ENCODE data around the gene LUC7L3. TPM values are rescaled to one million over a fixed set of nuclear protein-coding genes. Genes with fewer than 3 reads are reported as not detected.

The LUC7L3 gene
- total RNA-seq, 1 experiment from 2014 or later: 136 TPM

DNA sequence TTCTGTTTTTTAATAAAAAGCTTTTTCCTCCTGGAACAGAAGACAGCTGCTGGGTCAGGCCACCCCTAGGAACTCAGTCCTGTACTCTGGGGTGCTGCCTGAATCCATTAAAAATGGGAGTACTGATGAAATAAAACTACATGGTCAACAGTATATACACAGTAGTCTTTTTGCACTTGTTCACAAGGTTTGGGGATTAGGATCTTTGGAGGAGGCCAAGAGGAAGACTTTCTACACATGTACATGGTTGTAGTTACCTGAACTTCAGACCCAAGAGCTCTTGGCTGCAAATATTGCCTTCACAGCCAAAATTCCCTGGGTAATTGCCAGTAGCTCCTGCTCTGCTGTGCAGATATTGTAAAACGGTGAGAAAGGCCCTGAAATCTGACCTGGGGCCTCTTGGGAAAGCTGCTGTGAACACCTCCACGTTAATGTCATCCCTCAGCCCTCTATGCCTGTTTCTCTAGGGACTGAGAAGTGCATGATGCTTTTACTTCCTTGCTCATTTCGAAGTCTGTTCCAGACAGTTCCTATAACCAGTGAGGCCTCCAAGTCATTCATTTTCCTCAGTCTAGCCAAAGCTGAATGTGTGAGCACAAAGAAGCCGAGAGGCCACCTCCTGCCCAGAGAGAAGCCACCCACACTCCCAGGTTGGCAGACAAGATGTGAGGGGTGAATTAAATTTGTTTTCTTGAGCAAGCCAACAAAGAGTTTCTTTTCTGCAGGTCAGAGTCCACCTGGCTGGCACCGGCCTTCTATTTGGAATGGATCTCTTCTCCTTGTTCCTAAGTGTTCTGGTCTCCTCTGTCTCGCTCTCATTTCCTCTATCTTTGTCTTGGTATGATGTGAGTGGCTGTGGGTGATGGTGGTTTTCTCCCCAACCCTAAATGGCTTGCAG is 27.6 kb upstream of the LUC7L3 start:
- no peaks in the 10 kb centered on the region for H3K27me3 ChIP-seq (ENCODE audit: control insufficient read depth, insufficient read depth, low read length)
- H3K9me3 ChIP-seq (ENCODE audit: control insufficient read depth, insufficient read depth, low read depth, low read length): no peaks in the 10 kb centered on the region
- DNase-seq (ENCODE audit: low read depth, low spot score) (no peak), ATAC-seq (0 out of 2 replicates have a peak, but pooled peaks have one; percentile 1)
- no peak overlapping the region for H3K4me3 ChIP-seq (ENCODE audit: low read depth in 2 of 2, low read length in 2 of 2)
- ChIA-PET CTCF (interaction anchor here (0.5 to 1.5 kb wide), 5 partner anchors 13 to 141 kb away, joined by 3 to 13 read pairs (median 3); no protein-coding TSS in a partner anchor), POLR2A (interaction anchor here (0.6 kb wide), 3 partner anchors 61 to 1945 kb away, joined by 3 to 6 read pairs (median 4); no protein-coding TSS in a partner anchor)
- H3K27ac ChIP-seq (ENCODE audit: low read length): peak overlapping the region; percentile 29
- intact Hi-C loops (cut with micrococcal nuclease; ENCODE audit: unreplicated experiment): loop anchor here (5.0 kb wide), 1 partner anchor 209 kb away; no protein-coding TSS in a partner anchor
- peaks cover 72% of the 10 kb centered on the region for H3K4me1 ChIP-seq (ENCODE audit: control insufficient read depth, insufficient read depth, low read length)
- peaks cover 15% of the 10 kb centered on the region for H3K36me3 ChIP-seq (ENCODE audit: control insufficient read depth, insufficient read depth, low read length)
- no TSS peak for BruUV-seq (replicated peaks)
- TF ChIP-seq SIN3A (IDR thresholded peaks at IDR 0.05; ENCODE audit: borderline replicate concordance, insufficient read depth, low read depth, low read length) (no peak), TCF7L2 (IDR thresholded peaks at IDR 0.05; ENCODE audit: low read depth, low read length) (no peak), POLR2AphosphoS5 (IDR thresholded peaks at IDR 0.05; ENCODE audit: low read depth, low read length) (no peak)
- TF ChIP-seq, protein P1, sequence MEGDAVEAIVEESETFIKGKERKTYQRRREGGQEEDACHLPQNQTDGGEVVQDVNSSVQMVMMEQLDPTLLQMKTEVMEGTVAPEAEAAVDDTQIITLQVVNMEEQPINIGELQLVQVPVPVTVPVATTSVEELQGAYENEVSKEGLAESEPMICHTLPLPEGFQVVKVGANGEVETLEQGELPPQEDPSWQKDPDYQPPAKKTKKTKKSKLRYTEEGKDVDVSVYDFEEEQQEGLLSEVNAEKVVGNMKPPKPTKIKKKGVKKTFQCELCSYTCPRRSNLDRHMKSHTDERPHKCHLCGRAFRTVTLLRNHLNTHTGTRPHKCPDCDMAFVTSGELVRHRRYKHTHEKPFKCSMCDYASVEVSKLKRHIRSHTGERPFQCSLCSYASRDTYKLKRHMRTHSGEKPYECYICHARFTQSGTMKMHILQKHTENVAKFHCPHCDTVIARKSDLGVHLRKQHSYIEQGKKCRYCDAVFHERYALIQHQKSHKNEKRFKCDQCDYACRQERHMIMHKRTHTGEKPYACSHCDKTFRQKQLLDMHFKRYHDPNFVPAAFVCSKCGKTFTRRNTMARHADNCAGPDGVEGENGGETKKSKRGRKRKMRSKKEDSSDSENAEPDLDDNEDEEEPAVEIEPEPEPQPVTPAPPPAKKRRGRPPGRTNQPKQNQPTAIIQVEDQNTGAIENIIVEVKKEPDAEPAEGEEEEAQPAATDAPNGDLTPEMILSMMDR (IDR thresholded peaks at IDR 0.05): no peak
- TF ChIP-seq, protein P2, sequence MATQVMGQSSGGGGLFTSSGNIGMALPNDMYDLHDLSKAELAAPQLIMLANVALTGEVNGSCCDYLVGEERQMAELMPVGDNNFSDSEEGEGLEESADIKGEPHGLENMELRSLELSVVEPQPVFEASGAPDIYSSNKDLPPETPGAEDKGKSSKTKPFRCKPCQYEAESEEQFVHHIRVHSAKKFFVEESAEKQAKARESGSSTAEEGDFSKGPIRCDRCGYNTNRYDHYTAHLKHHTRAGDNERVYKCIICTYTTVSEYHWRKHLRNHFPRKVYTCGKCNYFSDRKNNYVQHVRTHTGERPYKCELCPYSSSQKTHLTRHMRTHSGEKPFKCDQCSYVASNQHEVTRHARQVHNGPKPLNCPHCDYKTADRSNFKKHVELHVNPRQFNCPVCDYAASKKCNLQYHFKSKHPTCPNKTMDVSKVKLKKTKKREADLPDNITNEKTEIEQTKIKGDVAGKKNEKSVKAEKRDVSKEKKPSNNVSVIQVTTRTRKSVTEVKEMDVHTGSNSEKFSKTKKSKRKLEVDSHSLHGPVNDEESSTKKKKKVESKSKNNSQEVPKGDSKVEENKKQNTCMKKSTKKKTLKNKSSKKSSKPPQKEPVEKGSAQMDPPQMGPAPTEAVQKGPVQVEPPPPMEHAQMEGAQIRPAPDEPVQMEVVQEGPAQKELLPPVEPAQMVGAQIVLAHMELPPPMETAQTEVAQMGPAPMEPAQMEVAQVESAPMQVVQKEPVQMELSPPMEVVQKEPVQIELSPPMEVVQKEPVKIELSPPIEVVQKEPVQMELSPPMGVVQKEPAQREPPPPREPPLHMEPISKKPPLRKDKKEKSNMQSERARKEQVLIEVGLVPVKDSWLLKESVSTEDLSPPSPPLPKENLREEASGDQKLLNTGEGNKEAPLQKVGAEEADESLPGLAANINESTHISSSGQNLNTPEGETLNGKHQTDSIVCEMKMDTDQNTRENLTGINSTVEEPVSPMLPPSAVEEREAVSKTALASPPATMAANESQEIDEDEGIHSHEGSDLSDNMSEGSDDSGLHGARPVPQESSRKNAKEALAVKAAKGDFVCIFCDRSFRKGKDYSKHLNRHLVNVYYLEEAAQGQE (IDR thresholded peaks at IDR 0.05; ENCODE audit: insufficient read depth in 1 of 2, low read depth in 2 of 2, low read length in 1 of 2): no peak
- in situ Hi-C loops (cut with HindIII; ENCODE audit: low pct_unique_long_range_greater_than_20kb, low sequenced_read_pairs): no loop called here

DNA sequence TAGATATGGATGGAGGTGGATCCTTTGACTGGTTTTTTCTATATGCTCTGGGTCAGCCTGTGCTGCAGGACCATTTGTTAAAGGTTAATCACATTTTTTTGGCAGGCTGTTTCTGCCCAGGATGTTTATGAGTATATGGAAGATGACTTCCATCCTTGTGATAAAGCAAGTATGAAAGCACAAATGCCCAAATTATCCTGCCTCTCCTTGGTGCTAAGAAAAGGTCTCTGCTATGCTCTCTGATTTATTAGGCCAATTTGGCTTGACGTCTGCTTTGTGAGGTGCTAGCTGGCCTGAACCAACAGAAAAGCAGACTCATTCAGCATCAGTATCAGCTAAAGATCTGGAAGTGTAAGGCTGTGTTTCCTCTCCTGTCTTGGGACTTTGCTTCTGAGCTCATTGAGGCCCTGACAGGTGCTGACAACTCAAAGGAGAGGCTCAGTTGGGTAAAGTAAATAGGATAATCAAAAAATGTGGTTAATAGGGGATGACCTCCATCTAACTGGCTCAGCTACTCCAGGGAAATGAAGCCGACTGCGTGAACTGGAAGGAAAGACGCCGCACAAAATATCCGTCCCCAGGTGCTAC is 26.9 kb upstream of the LUC7L3 start:
- TF ChIP-seq POLR2AphosphoS5 (IDR thresholded peaks at IDR 0.05; ENCODE audit: low read depth, low read length): no peak
- no TSS peak for BruUV-seq (replicated peaks)
- in situ Hi-C loops (cut with HindIII; ENCODE audit: low pct_unique_long_range_greater_than_20kb, low sequenced_read_pairs): no loop called here
- DNase-seq (ENCODE audit: low read depth, low spot score) (no peak), ATAC-seq (no peak)
- H3K27ac ChIP-seq (ENCODE audit: low read length): peak overlapping the region; percentile 29
- peaks cover 21% of the 10 kb centered on the region for H3K36me3 ChIP-seq (ENCODE audit: control insufficient read depth, insufficient read depth, low read length)
- intact Hi-C loops (cut with micrococcal nuclease; ENCODE audit: unreplicated experiment): loop anchor here (5.0 kb wide), 1 partner anchor 210 kb away; no protein-coding TSS in a partner anchor
- CTCF ChIA-PET: interaction anchor here (0.5 to 1.5 kb wide), 6 partner anchors 13 to 332 kb away, joined by 3 to 5 read pairs (median 4); no protein-coding TSS in a partner anchor
- no peak overlapping the region for H3K4me3 ChIP-seq (ENCODE audit: low read depth in 2 of 2, low read length in 2 of 2)
- H3K9me3 ChIP-seq (ENCODE audit: control insufficient read depth, insufficient read depth, low read depth, low read length): no peaks in the 10 kb centered on the region
- no peaks in the 10 kb centered on the region for H3K27me3 ChIP-seq (ENCODE audit: control insufficient read depth, insufficient read depth, low read length)
- peaks cover 67% of the 10 kb centered on the region for H3K4me1 ChIP-seq (ENCODE audit: control insufficient read depth, insufficient read depth, low read length)
- POLR2A ChIA-PET: interaction anchor here (0.6 kb wide), 2 partner anchors 70 to 1946 kb away, joined by 3 to 6 read pairs; no protein-coding TSS in a partner anchor

All from Panc1 (cell line).